ENCODE data around the gene THG1L. TPM values are rescaled to one million over a fixed set of nuclear protein-coding genes. Genes with fewer than 3 reads are reported as not detected.
"Not testable (repeated sequence)": the region's sequence is repeated elsewhere in the genome, so short reads cannot be mapped to it uniquely, and the experiment has no call there.

Gene THG1L
- total RNA-seq, 2 experiments from 2014 or later, result 28.6 to 33.5 TPM

- H3K27me3 Mint-ChIP-seq, result peaks cover 1% of the 10 kb centered on the region
- ChIA-PET CTCF (interaction anchor here (0.7 kb wide), 1 partner anchor 381 kb away, joined by 3 read pairs; no protein-coding TSS in a partner anchor), POLR2A (no interaction called here)
- no peak overlapping the region for H3K4me3 Mint-ChIP-seq
- H3K27ac Mint-ChIP-seq, result no peak overlapping the region
- DNase-seq, result no peak
- peaks cover 12% of the 10 kb centered on the region for H3K4me1 Mint-ChIP-seq (ENCODE audit: low read depth)
- intact Hi-C loops (cut with micrococcal nuclease), result no loop called here
- no peaks in the 10 kb centered on the region for H3K9me3 Mint-ChIP-seq
- no peaks in the 10 kb centered on the region for H3K36me3 Mint-ChIP-seq
Measured at GRCh38 chr5:157709346-157709745, 21.9 kb upstream of the THG1L start.

GRCh38 chr5:157710431-157710830, 20.8 kb upstream of the THG1L start:
- Mint-ChIP-seq H3K36me3 (no peaks in the 10 kb centered on the region), H3K9me3 (no peaks in the 10 kb centered on the region), H3K4me3 (no peak overlapping the region), H3K27me3 (peaks cover 1% of the 10 kb centered on the region), H3K4me1 (ENCODE audit: low read depth) (peaks cover 16% of the 10 kb centered on the region), H3K27ac (no peak overlapping the region)
- CTCF ChIA-PET, result interaction anchor here (1.3 kb wide), 1 partner anchor 245 kb away, joined by 3 read pairs; no protein-coding TSS in a partner anchor
- intact Hi-C loops (cut with micrococcal nuclease), result loop anchor here (2.0 to 10.0 kb wide), 3 partner anchors 42 to 170 kb away; no protein-coding TSS in a partner anchor
- DNase-seq, result no peak
- POLR2A ChIA-PET, result interaction anchor here (1.0 kb wide), 1 partner anchor 357 kb away, joined by 3 read pairs; no protein-coding TSS in a partner anchor

GRCh38 chr5:157710882-157711281, 20.3 kb upstream of the THG1L start:
- no peaks in the 10 kb centered on the region for H3K9me3 Mint-ChIP-seq
- peaks cover 1% of the 10 kb centered on the region for H3K27me3 Mint-ChIP-seq
- no peak for DNase-seq
- no peaks in the 10 kb centered on the region for H3K36me3 Mint-ChIP-seq
- CTCF ChIA-PET, result interaction anchor here (0.6 to 1.6 kb wide), 4 partner anchors 60 to 245 kb away, joined by 3 to 4 read pairs (median 3); no protein-coding TSS in a partner anchor
- intact Hi-C loops (cut with micrococcal nuclease), result loop anchor here (1.0 to 10.0 kb wide), 4 partner anchors 20 to 170 kb away; partner anchors contain the start of gene THG1L
- peaks cover 16% of the 10 kb centered on the region for H3K4me1 Mint-ChIP-seq (ENCODE audit: low read depth)
- POLR2A ChIA-PET, result interaction anchor here (1.0 kb wide), 1 partner anchor 358 kb away, joined by 3 read pairs; no protein-coding TSS in a partner anchor
- H3K4me3 Mint-ChIP-seq, result no peak overlapping the region
- H3K27ac Mint-ChIP-seq, result no peak overlapping the region

GRCh38 chr5:157713830-157714595, 17.2 kb upstream of the THG1L start:
- H3K36me3 Mint-ChIP-seq, result no peaks in the 10 kb centered on the region
- no peak overlapping the region for H3K27ac Mint-ChIP-seq
- peaks cover 1% of the 10 kb centered on the region for H3K27me3 Mint-ChIP-seq
- intact Hi-C loops (cut with micrococcal nuclease), result loop anchor here (10.0 kb wide), 1 partner anchor 119 kb away; no protein-coding TSS in a partner anchor
- CTCF ChIA-PET, result no interaction called here
- POLR2A ChIA-PET, result no interaction called here
- H3K4me1 Mint-ChIP-seq (ENCODE audit: low read depth), result peaks cover 33% of the 10 kb centered on the region
- H3K4me3 Mint-ChIP-seq, result no peak overlapping the region
- H3K9me3 Mint-ChIP-seq, result no peaks in the 10 kb centered on the region
- DNase-seq, result no peak

- Mint-ChIP-seq H3K27me3 (peaks cover under 1% of the 10 kb centered on the region), H3K27ac (no peak overlapping the region), H3K4me1 (ENCODE audit: low read depth) (peaks cover 33% of the 10 kb centered on the region), H3K4me3 (no peak overlapping the region), H3K36me3 (no peaks in the 10 kb centered on the region), H3K9me3 (no peaks in the 10 kb centered on the region)
- no peak for DNase-seq
- ChIA-PET POLR2A (no interaction called here), CTCF (no interaction called here)
- intact Hi-C loops (cut with micrococcal nuclease), result loop anchor here (10.0 kb wide), 1 partner anchor 120 kb away; no protein-coding TSS in a partner anchor
Measured at GRCh38 chr5:157714596-157714864, 16.7 kb upstream of the THG1L start.

- ChIA-PET POLR2A (interaction anchor here (1.3 kb wide), 1 partner anchor 13 kb away, joined by 7 read pairs; the partner anchor contains the start of gene THG1L), CTCF (interaction anchor here (0.7 to 4.1 kb wide), 33 partner anchors 10 to 394 kb away, joined by 3 to 30 read pairs (median 4); partner anchors contain the start of genes C5orf52, LSM11 and THG1L)
- Mint-ChIP-seq H3K9me3 (no peaks in the 10 kb centered on the region), H3K4me3 (no peak overlapping the region), H3K27me3 (no peaks in the 10 kb centered on the region), H3K36me3 (no peaks in the 10 kb centered on the region), H3K4me1 (ENCODE audit: low read depth) (peaks cover 21% of the 10 kb centered on the region), H3K27ac (no peak overlapping the region)
- DNase-seq, result no peak
- intact Hi-C loops (cut with micrococcal nuclease), result loop anchor here (1.0 to 10.0 kb wide), 6 partner anchors 12 to 390 kb away; no protein-coding TSS in a partner anchor
Measured at GRCh38 chr5:157718519-157718918, 12.7 kb upstream of the THG1L start.

GRCh38 chr5:157719245-157719644, 12.0 kb upstream of the THG1L start:
- Mint-ChIP-seq H3K27me3 (no peaks in the 10 kb centered on the region), H3K9me3 (no peaks in the 10 kb centered on the region), H3K4me3 (no peak overlapping the region), H3K4me1 (ENCODE audit: low read depth) (peaks cover 21% of the 10 kb centered on the region), H3K36me3 (no peaks in the 10 kb centered on the region), H3K27ac (no peak overlapping the region)
- no peak for DNase-seq
- CTCF ChIA-PET, result interaction anchor here (0.7 to 4.1 kb wide), 24 partner anchors 11 to 391 kb away, joined by 3 to 30 read pairs (median 6); partner anchors contain the start of genes C5orf52, LSM11 and THG1L
- intact Hi-C loops (cut with micrococcal nuclease), result loop anchor here (2.0 to 10.0 kb wide), 2 partner anchors 124 to 288 kb away; no protein-coding TSS in a partner anchor
- POLR2A ChIA-PET, result interaction anchor here (1.3 kb wide), 1 partner anchor 12 kb away, joined by 7 read pairs; the partner anchor contains the start of gene THG1L

- POLR2A ChIA-PET, result no interaction called here
- Mint-ChIP-seq H3K36me3 (no peaks in the 10 kb centered on the region), H3K27ac (no peak overlapping the region), H3K4me3 (no peak overlapping the region), H3K27me3 (no peaks in the 10 kb centered on the region), H3K9me3 (no peaks in the 10 kb centered on the region), H3K4me1 (ENCODE audit: low read depth) (peaks cover 17% of the 10 kb centered on the region)
- intact Hi-C loops (cut with micrococcal nuclease), result no loop called here
- no peak for DNase-seq
- CTCF ChIA-PET, result interaction anchor here (0.9 to 3.3 kb wide), 5 partner anchors 10 to 393 kb away, joined by 3 to 14 read pairs (median 5); partner anchors contain the start of genes LSM11 and THG1L
Measured at GRCh38 chr5:157721159-157721558, 10.1 kb upstream of the THG1L start.

- H3K4me1 Mint-ChIP-seq (ENCODE audit: low read depth); H3K27me3 Mint-ChIP-seq; H3K27ac Mint-ChIP-seq; CTCF ChIA-PET; POLR2A ChIA-PET; H3K36me3 Mint-ChIP-seq; H3K9me3 Mint-ChIP-seq; H3K4me3 Mint-ChIP-seq; DNase-seq; intact Hi-C loops (cut with micrococcal nuclease): not testable (repeated sequence)
Measured at GRCh38 chr5:157722895-157723294, 8.3 kb upstream of the THG1L start.

- H3K36me3 Mint-ChIP-seq; DNase-seq; intact Hi-C loops (cut with micrococcal nuclease); H3K4me3 Mint-ChIP-seq; H3K9me3 Mint-ChIP-seq; POLR2A ChIA-PET; H3K27ac Mint-ChIP-seq; CTCF ChIA-PET; H3K27me3 Mint-ChIP-seq: not testable (repeated sequence)
- H3K4me1 Mint-ChIP-seq (ENCODE audit: low read depth), result peaks cover 18% of the 10 kb centered on the region
Measured at GRCh38 chr5:157726607-157727006, 4.6 kb upstream of the THG1L start.

- intact Hi-C loops (cut with micrococcal nuclease); H3K27ac Mint-ChIP-seq; H3K27me3 Mint-ChIP-seq; DNase-seq; POLR2A ChIA-PET; H3K4me3 Mint-ChIP-seq; H3K9me3 Mint-ChIP-seq; H3K36me3 Mint-ChIP-seq: not testable (repeated sequence)
- H3K4me1 Mint-ChIP-seq (ENCODE audit: low read depth), result peaks cover 30% of the 10 kb centered on the region
- CTCF ChIA-PET, result interaction anchor here (0.7 to 1.3 kb wide), 2 partner anchors 15 to 38 kb away, joined by 3 to 6 read pairs; partner anchors contain the start of gene LSM11
Measured at GRCh38 chr5:157727858-157728257, 3.4 kb upstream of the THG1L start.

GRCh38 chr5:157729858-157730257, 1.4 kb upstream of the THG1L start:
- Mint-ChIP-seq H3K27me3 (no peaks in the 10 kb centered on the region), H3K4me3 (no peak overlapping the region), H3K36me3 (peaks cover 18% of the 10 kb centered on the region), H3K27ac (peak overlapping the region; percentile 28), H3K4me1 (ENCODE audit: low read depth) (peaks cover 33% of the 10 kb centered on the region), H3K9me3 (no peaks in the 10 kb centered on the region)
- ChIA-PET POLR2A (no interaction called here), CTCF (interaction anchor here (3.7 to 3.8 kb wide), 2 partner anchors 11 to 13 kb away, joined by 13 to 49 read pairs; partner anchors contain the start of gene LSM11)
- intact Hi-C loops (cut with micrococcal nuclease), result loop anchor here (1.0 to 5.0 kb wide), 6 partner anchors 12 to 588 kb away; partner anchors contain the start of genes CYFIP2 and MED7
- DNase-seq, result no peak

All from activated CD4-positive, alpha-beta memory T cell treated with anti-CD3 and anti-CD28 coated beads for 36 hours (primary cell).